IPS-NIHi7 (cell line): ENCODE data around the gene TLR5.

Experiments
- DNase-seq: peaks from one replicate; pipeline ENCODE4 v3.0.0; 2012; ENCODE audit warnings: mixed read lengths; ENCODE audit errors: extremely low spot score

TLR5 gene

GRCh38 chr1:223147873-223148272, 4.8 kb upstream of the TLR5 start:
- DNase-seq = no peak

- DNase-seq = no peak
Observed at GRCh38 chr1:223147409-223147808, 4.4 kb upstream of the TLR5 start.

- no peak for DNase-seq
Observed at GRCh38 chr1:223146745-223147144, 3.7 kb upstream of the TLR5 start.

GRCh38 chr1:223144914-223145313, 1.9 kb upstream of the TLR5 start:
- DNase-seq = no peak

GRCh38 chr1:223144431-223144830, 1.4 kb upstream of the TLR5 start:
- DNase-seq = no peak

- DNase-seq = no peak
Observed at GRCh38 chr1:223143537-223144248, 645 bp upstream of the TLR5 start.

GRCh38 chr1:223142269-223142668, 779 bp downstream of the TLR5 start:
- DNase-seq = no peak

GRCh38 chr1:223140611-223141405, 2.2 kb downstream of the TLR5 start:
- DNase-seq = no peak

- DNase-seq = no peak
Observed at GRCh38 chr1:223137455-223138085, 5.5 kb downstream of the TLR5 start.

GRCh38 chr1:223136086-223136485, 7.0 kb downstream of the TLR5 start:
- DNase-seq = peak; percentile 65

- no peak for DNase-seq
Observed at GRCh38 chr1:223135176-223135942, 7.7 kb downstream of the TLR5 start.

GRCh38 chr1:223133824-223134435, 9.1 kb downstream of the TLR5 start:
- DNase-seq = peak; percentile 93

GRCh38 chr1:223133306-223133823, 9.7 kb downstream of the TLR5 start:
- DNase-seq = no peak

- DNase-seq = peak; percentile 90
Observed at GRCh38 chr1:223129229-223129901, 13.7 kb downstream of the TLR5 start.

GRCh38 chr1:223126741-223127140, 16.3 kb downstream of the TLR5 start:
- no peak for DNase-seq

- no peak for DNase-seq
Observed at GRCh38 chr1:223125766-223126165, 17.3 kb downstream of the TLR5 start.

- DNase-seq = no peak
Observed at GRCh38 chr1:223123011-223123610, 19.9 kb downstream of the TLR5 start.

- DNase-seq = no peak
Observed at GRCh38 chr1:223118418-223118817, 24.6 kb downstream of the TLR5 start.

GRCh38 chr1:223116950-223117349, 26.1 kb downstream of the TLR5 start:
- no peak for DNase-seq

- no peak for DNase-seq
Observed at GRCh38 chr1:223114871-223115270, 28.2 kb downstream of the TLR5 start.
